ENCODE results near the gene DHX35.

DNA sequence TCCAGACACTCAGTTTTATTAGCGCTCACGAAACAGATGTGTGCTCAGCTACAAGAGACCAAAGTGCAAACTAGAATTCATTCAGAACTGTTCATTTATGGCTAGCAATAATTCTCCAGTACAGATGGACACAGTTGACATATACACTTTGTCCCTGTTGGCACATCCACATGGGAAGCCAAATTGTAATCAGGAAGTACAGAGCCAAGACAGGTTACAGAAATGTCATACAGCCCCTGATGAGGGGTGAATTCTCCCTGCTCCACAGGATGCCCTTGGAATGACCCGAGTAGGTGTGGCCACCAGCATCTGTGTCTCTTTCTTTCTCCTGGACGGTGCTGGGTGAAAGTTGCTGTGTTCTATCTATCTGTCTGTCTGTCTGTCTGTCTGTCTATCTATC, 7.6 kb downstream of the DHX35 start:
- TF ChIP-seq, protein P1, sequence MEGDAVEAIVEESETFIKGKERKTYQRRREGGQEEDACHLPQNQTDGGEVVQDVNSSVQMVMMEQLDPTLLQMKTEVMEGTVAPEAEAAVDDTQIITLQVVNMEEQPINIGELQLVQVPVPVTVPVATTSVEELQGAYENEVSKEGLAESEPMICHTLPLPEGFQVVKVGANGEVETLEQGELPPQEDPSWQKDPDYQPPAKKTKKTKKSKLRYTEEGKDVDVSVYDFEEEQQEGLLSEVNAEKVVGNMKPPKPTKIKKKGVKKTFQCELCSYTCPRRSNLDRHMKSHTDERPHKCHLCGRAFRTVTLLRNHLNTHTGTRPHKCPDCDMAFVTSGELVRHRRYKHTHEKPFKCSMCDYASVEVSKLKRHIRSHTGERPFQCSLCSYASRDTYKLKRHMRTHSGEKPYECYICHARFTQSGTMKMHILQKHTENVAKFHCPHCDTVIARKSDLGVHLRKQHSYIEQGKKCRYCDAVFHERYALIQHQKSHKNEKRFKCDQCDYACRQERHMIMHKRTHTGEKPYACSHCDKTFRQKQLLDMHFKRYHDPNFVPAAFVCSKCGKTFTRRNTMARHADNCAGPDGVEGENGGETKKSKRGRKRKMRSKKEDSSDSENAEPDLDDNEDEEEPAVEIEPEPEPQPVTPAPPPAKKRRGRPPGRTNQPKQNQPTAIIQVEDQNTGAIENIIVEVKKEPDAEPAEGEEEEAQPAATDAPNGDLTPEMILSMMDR (conservative IDR thresholded peaks at IDR 0.05; ENCODE audit: low read depth, low read length): no peak
- no peak for TF ChIP-seq EZH2 (IDR thresholded peaks at IDR 0.05; ENCODE audit: borderline replicate concordance, low read depth, low read length, poor library complexity, severe bottlenecking)

Data from A673 (cell line).